ENCODE data around the gene PTPRT. TPM values are rescaled to one million over a fixed set of nuclear protein-coding genes. Genes with fewer than 3 reads are reported as not detected.
"Not testable (repeated sequence)": the region's sequence is repeated elsewhere in the genome, so short reads cannot be mapped to it uniquely, and the experiment has no call there.

The PTPRT gene
- total RNA-seq, 2 experiments from 2014 or later, result not detected

DNA sequence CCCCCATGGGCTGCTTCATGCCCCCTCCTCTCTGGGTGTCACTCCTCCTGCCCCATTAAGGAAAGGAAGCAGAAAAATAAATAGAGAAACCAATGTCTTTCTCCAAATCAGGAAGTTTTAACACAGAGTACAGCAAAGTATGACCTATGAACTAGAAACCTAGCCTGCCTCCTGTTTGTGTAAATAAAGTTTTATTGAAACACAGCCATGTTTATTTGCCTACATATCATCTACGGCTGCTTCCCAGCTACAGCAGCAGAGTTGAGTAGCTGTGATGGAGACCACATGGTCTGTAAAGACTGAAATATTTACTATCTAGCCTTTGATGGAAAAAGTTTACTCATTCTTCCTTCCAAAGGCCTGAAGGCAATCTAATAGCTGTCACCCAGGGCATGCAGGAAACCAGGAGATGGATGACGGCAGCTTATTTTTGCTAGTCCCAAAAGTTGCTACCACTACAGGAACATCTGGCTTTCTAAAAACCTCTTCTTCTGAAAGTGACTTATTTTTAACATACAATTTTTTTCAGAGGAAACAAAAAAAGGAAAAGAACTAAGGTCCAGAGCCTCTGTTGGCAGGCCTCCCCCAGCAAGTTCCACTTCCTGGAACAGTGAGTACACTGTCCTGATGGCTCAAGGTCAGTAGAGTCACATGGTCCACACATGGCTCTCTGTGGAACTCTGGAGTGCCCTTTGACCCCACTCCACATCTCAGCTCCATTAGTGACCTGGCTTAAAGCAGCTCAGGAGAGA lies 287.8 kb downstream of the PTPRT start:
- Mint-ChIP-seq H3K36me3 (ENCODE audit: low read depth) (no peaks in the 10 kb centered on the region), H3K4me1 (ENCODE audit: low read depth) (no peaks in the 10 kb centered on the region), H3K4me3 (no peak overlapping the region), H3K27ac (no peak overlapping the region), H3K9me3 (no peaks in the 10 kb centered on the region), H3K27me3 (ENCODE audit: low read depth) (peaks cover 5% of the 10 kb centered on the region)
- CTCF ChIA-PET, result no interaction called here
- no peak for DNase-seq
- intact Hi-C loops (cut with micrococcal nuclease), result no loop called here

GRCh38 chr20:42900764-42901163 lies 288.9 kb downstream of the PTPRT start:
- H3K9me3 Mint-ChIP-seq; H3K4me3 Mint-ChIP-seq; H3K4me1 Mint-ChIP-seq (ENCODE audit: low read depth); H3K27ac Mint-ChIP-seq; H3K27me3 Mint-ChIP-seq (ENCODE audit: low read depth); intact Hi-C loops (cut with micrococcal nuclease); CTCF ChIA-PET; DNase-seq; H3K36me3 Mint-ChIP-seq (ENCODE audit: low read depth): not testable (repeated sequence)

DNA sequence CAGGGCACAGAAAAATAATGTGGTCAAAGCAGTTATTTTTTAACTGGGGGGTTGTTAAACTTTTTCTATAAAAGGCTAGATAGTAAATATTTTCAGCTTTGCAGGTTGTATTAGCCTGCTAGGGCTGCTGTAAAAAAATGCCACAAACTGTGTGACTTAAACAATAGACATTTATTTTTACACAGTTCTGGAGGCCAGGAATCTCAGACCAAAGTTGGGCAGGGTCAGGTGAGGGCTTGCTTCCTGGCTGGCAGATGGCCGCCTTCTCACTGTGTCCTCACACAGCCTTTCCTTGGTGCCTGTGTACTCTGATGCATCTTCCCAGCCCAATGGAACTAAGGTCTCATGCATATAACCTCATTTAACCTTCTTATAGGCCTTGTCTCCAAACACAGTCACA lies 294.7 kb downstream of the PTPRT start:
- no peak for DNase-seq
- Mint-ChIP-seq H3K36me3 (ENCODE audit: low read depth) (no peaks in the 10 kb centered on the region), H3K4me1 (ENCODE audit: low read depth) (no peaks in the 10 kb centered on the region), H3K27ac (no peak overlapping the region), H3K27me3 (ENCODE audit: low read depth) (no peaks in the 10 kb centered on the region), H3K9me3 (peaks cover 7% of the 10 kb centered on the region), H3K4me3 (no peak overlapping the region)
- CTCF ChIA-PET, result no interaction called here
- intact Hi-C loops (cut with micrococcal nuclease), result no loop called here

DNA sequence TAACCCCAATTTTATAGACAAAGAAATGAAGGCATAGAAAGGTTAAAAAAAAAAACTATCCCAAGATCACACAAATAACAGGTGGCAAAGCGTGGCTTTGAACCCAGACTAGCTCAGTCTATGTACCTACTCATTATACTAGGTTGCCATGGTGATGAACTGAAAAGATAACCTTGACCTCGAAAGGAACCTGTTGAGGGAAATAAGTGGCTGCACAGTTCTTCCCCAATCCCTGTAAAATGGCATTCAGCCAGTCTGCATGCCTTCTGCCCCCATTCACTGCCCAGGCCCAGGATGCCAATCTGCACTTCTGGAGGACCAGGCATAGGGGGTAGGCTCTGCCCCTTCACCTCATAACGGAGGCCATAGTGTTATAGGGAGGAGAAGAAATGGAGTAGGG lies 295.2 kb downstream of the PTPRT start:
- no peak for DNase-seq
- intact Hi-C loops (cut with micrococcal nuclease), result no loop called here
- H3K27me3 Mint-ChIP-seq (ENCODE audit: low read depth), result no peaks in the 10 kb centered on the region
- no peak overlapping the region for H3K4me3 Mint-ChIP-seq
- H3K4me1 Mint-ChIP-seq (ENCODE audit: low read depth), result no peaks in the 10 kb centered on the region
- H3K36me3 Mint-ChIP-seq (ENCODE audit: low read depth), result no peaks in the 10 kb centered on the region
- no peak overlapping the region for H3K27ac Mint-ChIP-seq
- CTCF ChIA-PET, result no interaction called here
- peaks cover 7% of the 10 kb centered on the region for H3K9me3 Mint-ChIP-seq

GRCh38 chr20:42889517-42889916 lies 300.2 kb downstream of the PTPRT start:
- CTCF ChIA-PET, result no interaction called here
- peaks cover 7% of the 10 kb centered on the region for H3K9me3 Mint-ChIP-seq
- H3K27me3 Mint-ChIP-seq (ENCODE audit: low read depth), result no peaks in the 10 kb centered on the region
- no peaks in the 10 kb centered on the region for H3K36me3 Mint-ChIP-seq (ENCODE audit: low read depth)
- no peak overlapping the region for H3K4me3 Mint-ChIP-seq
- DNase-seq, result no peak
- intact Hi-C loops (cut with micrococcal nuclease), result no loop called here
- H3K4me1 Mint-ChIP-seq (ENCODE audit: low read depth), result no peaks in the 10 kb centered on the region
- H3K27ac Mint-ChIP-seq, result no peak overlapping the region

DNA sequence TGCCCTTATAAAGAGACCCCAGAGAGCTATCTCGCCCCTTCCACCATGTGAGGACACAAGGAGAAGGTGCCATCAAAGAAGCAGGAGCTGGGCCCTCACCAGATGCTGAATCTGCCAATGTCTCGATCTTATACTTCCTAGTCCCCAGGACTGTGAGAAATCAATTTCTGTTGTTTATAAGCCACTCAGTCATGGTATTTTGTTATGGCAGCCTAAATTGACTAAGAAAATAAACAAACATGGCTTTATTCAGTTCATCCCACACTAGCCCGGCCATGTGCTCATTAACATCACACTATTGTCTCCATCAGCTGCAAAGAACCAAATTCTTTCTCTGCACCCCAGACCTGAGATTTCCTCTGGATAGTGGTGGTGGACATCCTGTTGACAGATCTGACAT lies 302.4 kb downstream of the PTPRT start:
- no peak for DNase-seq
- intact Hi-C loops (cut with micrococcal nuclease), result no loop called here
- H3K36me3 Mint-ChIP-seq (ENCODE audit: low read depth), result no peaks in the 10 kb centered on the region
- CTCF ChIA-PET, result no interaction called here
- H3K27me3 Mint-ChIP-seq (ENCODE audit: low read depth), result no peaks in the 10 kb centered on the region
- no peak overlapping the region for H3K27ac Mint-ChIP-seq
- peaks cover 7% of the 10 kb centered on the region for H3K9me3 Mint-ChIP-seq
- no peaks in the 10 kb centered on the region for H3K4me1 Mint-ChIP-seq (ENCODE audit: low read depth)
- H3K4me3 Mint-ChIP-seq, result no peak overlapping the region

- Mint-ChIP-seq H3K4me3 (no peak overlapping the region), H3K27me3 (ENCODE audit: low read depth) (no peaks in the 10 kb centered on the region), H3K9me3 (peaks cover 7% of the 10 kb centered on the region), H3K27ac (no peak overlapping the region), H3K36me3 (ENCODE audit: low read depth) (no peaks in the 10 kb centered on the region), H3K4me1 (ENCODE audit: low read depth) (no peaks in the 10 kb centered on the region)
- no peak for DNase-seq
- CTCF ChIA-PET, result no interaction called here
- intact Hi-C loops (cut with micrococcal nuclease), result no loop called here
Measured at GRCh38 chr20:42886801-42887200, 302.9 kb downstream of the PTPRT start.

DNA sequence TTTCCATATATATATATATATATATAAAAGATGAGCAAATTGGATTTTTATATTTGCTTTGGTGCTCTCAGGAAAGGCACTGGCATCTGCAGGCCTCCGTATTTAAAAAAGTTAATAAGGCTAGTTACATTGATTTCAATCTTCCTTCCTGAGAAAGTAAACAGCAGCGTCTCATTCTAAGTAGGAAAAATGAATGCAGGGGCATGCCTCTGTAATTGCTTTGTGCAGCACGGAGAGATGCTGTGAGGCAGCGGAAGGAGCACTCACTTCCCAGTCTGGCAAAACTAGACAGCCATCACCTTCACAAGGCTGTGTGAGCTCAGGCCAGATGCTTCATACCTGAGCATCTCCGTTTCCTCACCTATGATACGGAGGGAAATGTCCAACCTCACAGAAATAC lies 303.7 kb downstream of the PTPRT start:
- no peaks in the 10 kb centered on the region for H3K36me3 Mint-ChIP-seq (ENCODE audit: low read depth)
- H3K4me3 Mint-ChIP-seq, result no peak overlapping the region
- no peaks in the 10 kb centered on the region for H3K27me3 Mint-ChIP-seq (ENCODE audit: low read depth)
- peaks cover 4% of the 10 kb centered on the region for H3K9me3 Mint-ChIP-seq
- DNase-seq, result no peak
- no peak overlapping the region for H3K27ac Mint-ChIP-seq
- intact Hi-C loops (cut with micrococcal nuclease), result no loop called here
- no peaks in the 10 kb centered on the region for H3K4me1 Mint-ChIP-seq (ENCODE audit: low read depth)
- CTCF ChIA-PET, result no interaction called here

GRCh38 chr20:42875581-42875980 lies 314.1 kb downstream of the PTPRT start:
- intact Hi-C loops (cut with micrococcal nuclease), result no loop called here
- Mint-ChIP-seq H3K4me3 (no peak overlapping the region), H3K4me1 (ENCODE audit: low read depth) (no peaks in the 10 kb centered on the region), H3K9me3 (peaks cover 4% of the 10 kb centered on the region), H3K27ac (no peak overlapping the region), H3K36me3 (ENCODE audit: low read depth) (no peaks in the 10 kb centered on the region), H3K27me3 (ENCODE audit: low read depth) (no peaks in the 10 kb centered on the region)
- CTCF ChIA-PET, result no interaction called here
- DNase-seq, result no peak

GRCh38 chr20:42873259-42873658 lies 316.4 kb downstream of the PTPRT start:
- CTCF ChIA-PET, result no interaction called here
- Mint-ChIP-seq H3K4me1 (ENCODE audit: low read depth) (no peaks in the 10 kb centered on the region), H3K27ac (no peak overlapping the region), H3K4me3 (no peak overlapping the region), H3K36me3 (ENCODE audit: low read depth) (no peaks in the 10 kb centered on the region), H3K27me3 (ENCODE audit: low read depth) (no peaks in the 10 kb centered on the region), H3K9me3 (peaks cover 4% of the 10 kb centered on the region)
- intact Hi-C loops (cut with micrococcal nuclease), result no loop called here
- DNase-seq, result no peak

DNA sequence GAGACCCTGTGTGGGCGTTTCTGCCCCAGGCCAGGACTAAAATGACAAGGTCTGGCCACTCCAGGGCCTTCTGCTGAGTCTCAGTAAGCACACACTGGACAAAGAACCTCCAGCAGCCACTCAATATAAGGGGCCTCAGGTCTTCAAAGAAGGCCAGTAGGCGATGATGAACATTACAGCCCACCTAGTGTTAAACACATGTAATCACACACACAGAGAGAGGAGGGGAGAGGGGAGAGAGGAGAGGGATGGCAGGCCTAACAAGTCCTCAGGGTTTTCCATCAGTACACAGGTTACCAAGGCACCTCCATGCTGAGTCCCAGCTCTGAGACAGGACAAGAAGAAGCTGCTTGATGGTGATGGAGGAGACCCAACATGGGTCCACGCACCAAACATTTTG lies 325.6 kb downstream of the PTPRT start:
- H3K27me3 Mint-ChIP-seq (ENCODE audit: low read depth), result peaks cover 2% of the 10 kb centered on the region
- no peaks in the 10 kb centered on the region for H3K36me3 Mint-ChIP-seq (ENCODE audit: low read depth)

DNA sequence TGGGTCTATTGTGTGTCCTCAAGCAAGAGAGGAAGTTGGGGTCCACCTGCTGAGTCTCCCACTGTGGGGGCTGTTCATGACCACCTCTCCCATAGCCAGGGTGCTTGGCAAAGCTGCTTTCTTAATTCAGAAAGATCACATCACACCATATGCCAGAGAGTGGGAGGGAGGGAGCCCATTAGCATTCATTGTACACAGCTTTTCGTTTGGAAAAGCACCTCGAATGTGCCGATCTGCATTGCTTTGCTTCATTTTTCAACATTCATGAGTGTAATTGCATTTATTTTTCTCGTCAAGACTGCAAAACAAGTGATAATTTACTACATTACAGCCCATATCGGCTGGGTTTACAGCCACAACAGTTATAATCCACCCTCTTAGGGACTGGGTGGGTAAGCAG lies 327.3 kb downstream of the PTPRT start:
- Mint-ChIP-seq H3K27me3 (ENCODE audit: low read depth) (peaks cover 2% of the 10 kb centered on the region), H3K27ac (no peak overlapping the region), H3K9me3 (peaks cover 2% of the 10 kb centered on the region), H3K4me1 (ENCODE audit: low read depth) (no peaks in the 10 kb centered on the region), H3K36me3 (ENCODE audit: low read depth) (no peaks in the 10 kb centered on the region), H3K4me3 (no peak overlapping the region)
- intact Hi-C loops (cut with micrococcal nuclease), result no loop called here
- DNase-seq, result no peak
- CTCF ChIA-PET, result interaction anchor here (0.6 kb wide), 1 partner anchor 187 kb away, joined by 3 read pairs; no protein-coding TSS in a partner anchor

More for the DNA sequence above, 325.6 kb downstream of the PTPRT start:
- DNase-seq, result no peak
- Mint-ChIP-seq H3K9me3 (peaks cover 2% of the 10 kb centered on the region), H3K4me1 (ENCODE audit: low read depth) (no peaks in the 10 kb centered on the region), H3K4me3 (no peak overlapping the region), H3K27ac (no peak overlapping the region)
- intact Hi-C loops (cut with micrococcal nuclease), result no loop called here
- CTCF ChIA-PET, result no interaction called here

GRCh38 chr20:42857446-42857845 lies 332.3 kb downstream of the PTPRT start:
- no peak overlapping the region for H3K27ac Mint-ChIP-seq
- H3K9me3 Mint-ChIP-seq, result no peaks in the 10 kb centered on the region
- CTCF ChIA-PET, result no interaction called here
- no peaks in the 10 kb centered on the region for H3K27me3 Mint-ChIP-seq (ENCODE audit: low read depth)
- no peaks in the 10 kb centered on the region for H3K4me1 Mint-ChIP-seq (ENCODE audit: low read depth)
- no peak overlapping the region for H3K4me3 Mint-ChIP-seq
- H3K36me3 Mint-ChIP-seq (ENCODE audit: low read depth), result no peaks in the 10 kb centered on the region
- intact Hi-C loops (cut with micrococcal nuclease), result loop anchor here (10.0 kb wide), 1 partner anchor 57 kb away; no protein-coding TSS in a partner anchor
- no peak for DNase-seq
